Hematopoietic multipotent progenitor cell (in vitro differentiated cells): ENCODE measurements around the gene NPPC. TPM values are rescaled to one million over a fixed set of nuclear protein-coding genes. Genes with fewer than 3 reads are reported as not detected.

ENCODE experiments used
- DNase-seq, 3 donors: peaks; one replicate each; pipeline ENCODE4 v3.0.0-alpha.2; 2011 to 2015; ENCODE audit warnings: low read depth in 2 of 3, low spot score in 2 of 3
- total RNA-seq: library from RNA; depleted of rRNA; stranded (reverse); fragments of >200 nt; gene quantifications from one replicate; pipeline ENCODE4 v1.2.3, GENCODE V29; 2012

The NPPC gene
- total RNA-seq, 1 donor: 0.27 TPM

DNA sequence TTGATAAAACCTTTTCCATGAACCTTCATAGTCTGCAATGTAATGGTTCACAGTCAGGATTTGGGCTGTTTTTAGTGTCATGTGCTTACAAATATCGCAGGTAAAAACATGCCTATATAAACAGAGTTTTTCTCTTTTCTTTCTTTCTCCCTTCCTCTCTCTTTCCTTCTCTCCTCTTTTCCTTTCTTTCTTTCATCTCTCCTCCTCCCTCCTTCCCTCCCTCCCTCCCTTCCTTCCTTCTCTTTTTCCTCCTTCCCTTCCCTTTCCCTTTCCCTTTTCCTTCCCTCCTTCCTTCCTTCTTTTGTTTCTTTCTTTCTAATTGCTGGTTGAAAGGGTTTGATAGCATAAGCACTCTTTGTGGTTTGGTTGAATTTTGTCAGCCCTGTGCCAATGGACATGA lies 9.6 kb upstream of the NPPC start:
- no peak for DNase-seq

DNA sequence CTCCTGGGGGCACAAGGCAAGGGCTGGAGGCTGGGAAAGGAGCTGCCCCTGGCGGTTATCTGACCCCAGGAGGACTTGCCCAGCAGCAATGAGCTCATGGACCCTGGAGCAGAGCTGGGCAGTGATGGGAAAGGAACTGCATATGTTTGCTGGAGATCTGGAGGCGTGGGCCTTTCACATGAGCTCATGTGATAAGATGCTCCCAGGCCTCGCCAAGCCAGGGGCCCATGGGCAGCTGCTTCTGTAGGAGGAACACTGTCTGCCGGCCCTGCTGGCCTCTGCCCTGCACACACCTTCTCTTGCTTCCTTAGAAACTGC lies 9.0 kb upstream of the NPPC start:
- DNase-seq: no peak

GRCh38 chr2:231934441-231935206 lies 8.4 kb upstream of the NPPC start:
- DNase-seq: no peak

GRCh38 chr2:231933916-231934401 lies 7.8 kb upstream of the NPPC start:
- DNase-seq: no peak

DNA sequence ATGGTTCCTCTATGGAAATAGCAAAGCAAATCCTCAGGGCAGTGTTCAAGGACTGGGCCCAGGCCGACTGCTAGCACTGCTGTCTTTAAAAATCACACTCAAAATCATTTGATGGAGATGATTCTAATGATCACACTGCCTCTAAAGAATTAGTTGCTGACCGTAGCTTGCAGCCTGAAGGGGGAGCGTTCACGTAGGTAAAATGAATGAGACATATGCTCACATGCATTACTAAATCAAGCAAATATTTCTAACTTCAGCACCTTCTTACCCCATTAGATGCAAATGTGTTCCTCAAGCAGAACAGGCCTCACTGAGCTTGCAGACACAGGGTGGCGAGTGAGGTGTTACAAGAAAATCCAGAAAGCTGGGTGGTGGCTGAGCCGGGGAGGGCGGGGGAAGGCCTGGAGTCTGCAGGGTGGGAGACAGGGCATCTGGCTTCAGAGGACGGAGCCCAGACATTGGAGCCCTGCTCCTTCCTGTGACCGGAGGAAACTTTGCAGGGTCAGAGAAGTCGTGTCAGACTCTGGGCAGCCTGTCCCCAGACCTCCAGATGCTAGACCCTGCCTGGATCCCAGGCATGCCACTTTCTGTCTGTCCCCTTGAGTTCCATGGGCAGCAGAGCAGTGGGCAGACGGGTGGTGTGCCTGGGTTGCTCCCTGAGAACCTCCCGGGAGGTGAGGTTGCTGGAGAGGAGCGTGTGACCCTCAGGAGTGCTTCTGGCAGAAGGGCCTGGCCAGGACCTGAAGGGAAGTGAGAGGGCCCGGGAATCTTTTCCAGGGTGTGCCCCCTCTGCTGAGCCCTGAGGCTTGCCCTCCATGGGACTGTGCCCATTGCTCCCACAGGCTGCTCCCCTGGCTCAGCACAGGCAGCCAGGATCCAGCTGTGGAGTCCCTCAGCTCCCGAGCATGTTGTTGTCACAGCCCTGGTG lies 7.1 kb upstream of the NPPC start:
- no peak for DNase-seq

DNA sequence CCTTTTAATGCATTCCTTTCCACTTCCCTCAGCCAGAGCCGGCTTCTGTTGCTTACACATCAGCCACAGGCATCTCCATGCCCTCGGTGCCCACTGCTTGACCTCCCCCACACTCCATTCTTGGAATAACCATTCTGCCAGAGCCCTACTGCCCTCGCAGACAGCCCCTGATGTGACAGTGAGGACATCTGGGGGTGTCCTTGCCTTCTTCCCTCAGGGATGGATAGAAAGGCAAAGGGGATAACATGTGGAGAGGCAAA lies 6.4 kb upstream of the NPPC start:
- no peak for DNase-seq

GRCh38 chr2:231931481-231931915 lies 5.3 kb upstream of the NPPC start:
- no peak for DNase-seq

DNA sequence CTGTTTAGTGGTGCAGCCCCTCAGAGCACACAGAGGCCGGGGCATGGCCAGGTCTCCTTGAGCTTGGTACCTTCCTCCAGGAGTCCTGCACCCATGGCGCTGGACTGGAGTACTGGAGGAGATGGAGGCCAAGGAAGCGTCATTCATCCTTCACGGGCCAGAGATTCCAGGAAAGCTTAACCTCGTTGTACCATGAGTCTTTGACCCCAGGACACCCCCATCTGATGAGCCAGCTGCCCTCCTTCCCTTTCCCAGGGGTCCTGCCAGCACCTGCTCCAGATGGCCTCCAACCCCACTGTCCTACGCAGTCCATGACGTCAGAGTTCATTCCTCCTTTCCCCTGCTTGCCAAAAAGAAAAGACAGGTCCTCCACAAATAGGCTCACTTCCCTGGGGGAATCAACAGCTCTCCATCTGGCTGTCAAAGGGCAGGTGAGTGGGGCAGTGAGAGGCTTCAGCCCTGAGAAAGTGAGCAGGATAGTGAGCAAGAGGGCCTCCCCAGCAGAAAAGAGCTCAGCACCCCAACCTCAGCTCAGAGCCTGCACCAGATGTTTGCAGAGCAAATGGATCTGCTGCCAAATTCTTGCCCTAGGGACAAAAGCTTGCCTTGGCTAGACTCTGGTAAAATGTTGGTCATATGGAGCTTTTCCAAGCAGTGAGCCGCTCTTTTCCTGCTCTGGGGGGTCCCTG lies 4.5 kb upstream of the NPPC start:
- DNase-seq: no peak

GRCh38 chr2:231929961-231930592 lies 3.9 kb upstream of the NPPC start:
- no peak for DNase-seq

DNA sequence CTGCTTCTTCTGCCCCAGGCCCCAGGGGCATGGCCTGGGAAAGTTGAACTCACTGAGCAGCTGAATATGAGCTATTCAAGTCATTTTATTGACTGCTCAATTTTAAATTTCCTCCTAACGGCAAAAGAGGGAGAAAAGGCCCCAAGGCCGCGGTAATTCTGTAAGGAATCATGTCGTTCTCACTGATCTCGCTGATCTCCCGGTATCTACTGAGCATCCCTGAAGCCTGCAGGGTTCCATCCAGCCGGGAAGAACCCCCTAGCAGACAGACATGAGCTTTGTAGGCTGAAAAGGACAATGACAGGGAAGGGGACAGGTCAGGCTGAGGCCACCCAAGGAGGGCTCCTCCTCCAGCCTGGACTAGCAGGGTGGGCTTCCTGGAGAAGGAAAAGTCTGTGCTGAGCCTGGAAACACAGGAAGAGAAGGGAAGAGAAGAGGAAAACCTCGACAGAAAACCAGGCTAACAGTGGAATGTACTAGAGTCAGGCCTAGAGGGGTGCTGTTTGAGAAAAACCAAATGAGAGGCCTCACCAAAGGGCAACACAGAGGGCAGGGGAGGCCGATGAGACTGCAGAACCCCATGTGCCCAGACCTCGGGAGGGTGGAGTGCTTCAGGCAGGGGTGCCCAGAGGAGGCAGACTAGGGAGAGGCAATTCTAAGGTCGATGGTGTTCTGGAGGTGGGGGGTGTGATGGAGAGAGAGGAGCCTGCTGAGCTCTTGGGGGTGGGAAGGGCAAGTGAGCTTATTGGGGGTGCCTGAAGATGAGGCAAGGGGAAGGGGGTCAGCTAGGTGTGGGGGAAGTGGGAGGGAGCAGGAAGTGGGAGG lies 2.9 kb upstream of the NPPC start:
- DNase-seq: no peak

DNA sequence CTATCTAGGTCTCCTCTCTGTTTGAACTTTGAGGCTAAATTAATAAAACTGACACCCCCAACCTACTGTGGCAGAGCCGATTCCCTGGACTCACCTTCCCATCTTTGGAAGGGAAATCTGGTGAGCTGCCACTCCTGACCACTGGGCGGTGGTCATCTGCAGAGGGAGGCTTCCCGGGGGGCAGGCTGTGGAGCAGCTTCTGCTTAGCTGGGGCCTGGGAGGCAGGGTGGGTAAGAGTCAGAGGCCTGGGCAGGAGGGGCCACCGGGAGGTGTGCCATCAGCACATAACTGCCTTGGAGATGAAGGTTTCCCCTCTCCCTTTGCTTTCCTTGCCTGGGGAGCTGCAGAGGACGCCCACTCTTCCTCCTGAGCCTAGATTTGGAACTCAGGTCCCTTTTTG lies 2.3 kb upstream of the NPPC start:
- DNase-seq: no peak

- DNase-seq: no peak
Observed at GRCh38 chr2:231927566-231927890, 1.3 kb upstream of the NPPC start.

DNA sequence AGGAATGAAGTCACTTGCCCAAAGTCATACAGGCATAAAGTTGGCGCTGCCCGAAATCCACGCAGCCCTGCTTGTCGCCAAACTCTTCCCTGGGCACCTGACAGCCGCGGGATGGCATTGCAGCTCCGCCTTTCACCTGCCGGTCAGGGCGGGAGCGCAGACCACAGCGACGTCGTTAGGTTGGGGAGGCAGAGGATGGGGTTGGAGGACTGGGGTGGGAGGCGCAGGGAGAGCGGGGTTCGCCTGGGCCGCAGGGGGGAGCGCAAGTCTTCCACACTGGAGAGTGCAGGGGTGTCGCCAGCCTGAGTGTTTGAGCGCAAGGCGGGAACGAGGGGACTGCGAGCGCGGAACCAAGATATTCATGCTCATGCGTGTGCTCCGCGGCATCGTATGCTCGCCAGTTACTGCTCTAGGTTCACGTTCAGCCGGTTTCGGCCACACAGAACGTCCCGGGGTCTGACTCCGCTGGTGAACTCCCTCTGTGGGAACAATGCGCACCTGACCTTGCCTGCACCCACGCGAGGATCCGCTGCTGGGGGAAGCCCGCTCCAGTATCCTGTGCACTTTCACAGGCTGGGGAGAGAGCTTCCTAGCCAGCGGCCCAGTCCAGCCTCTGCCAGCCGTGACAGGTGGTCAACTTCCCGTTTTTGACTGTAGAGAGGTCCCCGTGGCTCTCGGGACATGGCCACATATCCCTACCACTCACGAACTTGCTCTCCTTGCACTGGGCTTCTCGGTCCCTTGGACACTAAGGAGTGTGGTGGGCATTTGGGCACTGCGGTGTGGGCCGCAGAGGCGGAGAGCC lies 767 bp upstream of the NPPC start:
- DNase-seq: peak in 2 of 3 donors; percentile 33 to 56

DNA sequence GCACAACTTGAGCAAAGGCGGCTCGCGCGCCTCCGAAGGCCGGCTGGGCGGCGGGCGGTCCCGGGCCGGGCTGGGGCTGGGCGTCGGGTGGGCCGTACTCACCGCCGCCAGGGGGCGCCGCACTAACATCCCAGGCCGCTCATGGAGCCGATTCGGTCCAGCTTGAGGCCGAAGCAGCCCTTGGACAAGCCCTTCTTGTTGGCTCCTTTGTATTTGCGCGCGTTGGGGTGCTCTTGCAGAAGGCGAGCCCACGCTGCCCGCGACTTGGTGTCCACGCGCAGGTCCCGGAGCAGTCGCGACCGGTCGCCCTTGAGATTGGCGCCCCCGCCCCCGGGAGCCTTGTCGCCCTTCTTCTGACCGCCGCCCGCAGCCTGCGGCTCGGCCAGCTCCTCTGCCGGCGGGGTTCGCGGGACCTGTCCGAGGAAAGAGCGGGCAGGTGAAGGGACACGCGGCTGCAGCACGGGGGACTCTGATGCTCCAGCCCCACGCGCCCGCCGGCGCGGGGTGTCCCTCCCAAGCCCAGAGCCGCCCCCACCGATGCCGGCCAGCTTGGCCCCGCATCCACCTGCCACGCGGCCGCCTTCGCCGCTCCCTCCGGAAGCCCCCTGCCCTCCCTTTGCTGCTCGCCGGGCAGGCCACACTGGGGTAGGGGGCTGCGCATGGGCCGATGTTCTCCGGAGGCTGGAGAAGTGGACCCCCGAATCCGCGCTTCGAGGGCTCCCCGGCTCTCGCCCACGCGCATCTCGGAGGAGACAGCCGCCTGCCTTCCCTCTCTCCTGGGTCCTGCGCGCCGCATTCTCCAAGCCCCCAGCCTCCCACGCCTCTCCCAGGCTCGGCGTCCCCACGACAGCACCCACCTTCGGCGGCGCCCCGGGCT lies 655 bp downstream of the NPPC start:
- peak; percentile 57 to 76 (median 71) for DNase-seq

DNA sequence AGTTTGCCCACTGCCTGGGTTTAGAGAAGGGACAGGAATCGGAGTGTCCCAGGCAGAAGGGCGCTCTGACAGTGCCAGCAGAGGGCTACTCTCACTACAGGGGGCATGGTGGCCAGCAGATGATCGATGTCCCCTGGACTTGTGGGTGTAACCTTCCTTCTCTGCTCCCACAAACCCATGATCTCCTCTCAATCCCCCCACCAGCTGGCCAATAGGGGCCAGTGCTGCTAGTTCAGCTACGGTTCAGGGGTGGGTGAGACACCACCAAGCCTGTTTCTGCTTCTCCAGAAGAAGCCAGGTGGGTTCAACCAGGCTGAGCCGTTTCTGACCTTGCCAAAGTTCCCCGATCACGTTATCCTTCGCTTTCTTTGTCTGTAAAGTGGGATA lies 1.3 kb downstream of the NPPC start:
- DNase-seq: no peak

DNA sequence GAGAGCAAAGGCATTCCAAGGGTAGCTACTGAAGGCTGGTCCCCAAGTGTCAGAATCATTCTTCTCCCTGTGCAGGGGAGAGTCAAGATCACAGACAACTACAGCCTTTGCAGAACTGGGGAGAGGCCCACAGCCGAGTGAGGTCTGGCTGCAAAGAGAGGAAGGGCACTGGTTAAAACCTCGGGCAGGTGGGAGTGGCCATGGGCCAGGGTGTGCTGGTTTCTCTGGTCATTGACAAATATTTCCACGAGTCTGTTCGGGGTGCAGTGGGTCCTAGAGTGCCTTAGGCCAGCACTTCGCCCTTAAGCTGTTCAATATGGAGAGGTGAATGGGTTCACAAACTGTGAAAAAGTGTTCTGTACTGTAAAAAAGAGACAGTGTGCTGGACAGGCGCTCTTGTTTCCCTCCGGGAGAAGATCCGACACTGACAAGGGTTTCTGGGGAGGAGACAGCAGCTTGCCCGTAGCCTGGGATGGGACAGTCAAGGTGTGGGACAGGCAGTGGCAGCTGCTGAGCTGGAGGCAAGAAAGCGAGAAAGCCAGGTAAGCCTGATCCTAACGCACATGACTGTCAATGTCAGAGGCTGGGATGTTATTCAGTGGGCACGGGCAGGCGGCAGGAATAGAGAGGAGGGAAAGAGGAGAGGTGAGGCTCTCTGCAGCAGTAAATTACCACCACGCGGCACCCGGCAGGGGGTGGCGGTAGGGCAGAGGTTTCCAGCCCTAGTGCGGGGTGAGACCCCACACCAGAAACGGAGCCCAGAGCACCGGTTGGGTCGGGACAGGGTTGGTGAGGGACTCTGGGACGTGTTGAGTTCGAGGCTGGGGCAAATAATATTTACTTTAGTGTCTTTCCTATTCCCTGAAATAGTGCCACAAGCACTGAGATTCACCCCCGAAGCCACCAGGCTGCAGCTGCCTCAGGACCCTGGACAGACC lies 2.0 kb downstream of the NPPC start:
- DNase-seq: no peak

DNA sequence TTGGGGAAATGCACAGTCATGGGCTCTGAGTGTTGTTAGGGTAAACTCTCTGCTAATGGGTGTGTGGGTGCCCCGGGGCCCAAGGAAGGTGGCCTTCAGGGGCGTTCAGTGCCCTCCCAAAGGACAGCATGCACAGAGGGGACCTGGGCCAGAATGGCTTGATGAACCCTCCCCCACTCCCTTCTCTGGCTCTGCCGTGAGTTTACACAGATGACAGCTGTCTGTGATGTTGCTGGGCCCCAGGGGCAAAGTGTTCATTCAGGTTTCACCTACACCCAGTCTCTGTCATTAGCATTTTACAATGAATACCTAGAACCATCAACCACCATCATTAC lies 3.2 kb downstream of the NPPC start:
- no peak for DNase-seq
